Neuronal stem cell (in vitro differentiated cells): ENCODE data around the gene COL5A2.
A peak's percentile ranks its signal among the peaks of the same experiment; 100 is the strongest.

Source experiments
- DNase-seq: peaks from one replicate; pipeline ENCODE4 v3.0.0-alpha.2; 2013; ENCODE audit warnings: low spot score
- H2AFZ ChIP-seq: one replicate; pipeline ENCODE4 v1.6.1; 2013; ENCODE audit warnings: mild to moderate bottlenecking, low read length, inconsistent platforms
- H2AK5ac ChIP-seq: 2 replicates; pipeline ENCODE4 v1.6.1; 2013; ENCODE audit warnings: low read depth, mild to moderate bottlenecking, inconsistent platforms, low read length, moderate library complexity, mixed read lengths
- H2BK120ac ChIP-seq: 2 replicates; pipeline ENCODE4 v1.6.1; 2013; ENCODE audit warnings: low read depth, mild to moderate bottlenecking, inconsistent platforms, low read length, moderate library complexity, mixed read lengths
- H2BK12ac ChIP-seq: one replicate; pipeline ENCODE4 v1.6.1; 2013; ENCODE audit warnings: low read length, inconsistent platforms
- H2BK15ac ChIP-seq: 2 replicates; pipeline ENCODE4 v1.6.1; 2013; ENCODE audit warnings: mild to moderate bottlenecking, low read length, inconsistent platforms, mixed read lengths
- H2BK5ac ChIP-seq: one replicate; pipeline ENCODE4 v1.6.1; 2013; ENCODE audit warnings: inconsistent platforms, mild to moderate bottlenecking, low read length, moderate library complexity
- H3K14ac ChIP-seq: one replicate; pipeline ENCODE4 v1.6.1; 2013; ENCODE audit warnings: low read length, inconsistent platforms
- H3K18ac ChIP-seq: 2 replicates; pipeline ENCODE4 v1.6.1; 2013; ENCODE audit warnings: low read length, inconsistent platforms
- H3K23ac ChIP-seq: 2 replicates; pipeline ENCODE4 v1.6.1; 2013; ENCODE audit warnings: low read depth, mild to moderate bottlenecking, mixed read lengths, low read length, inconsistent platforms; ENCODE audit not compliant: poor library complexity
- H3K27ac ChIP-seq: replicated peaks from 3 replicates; pipeline ENCODE4 v1.5.1; 2013; ENCODE audit warnings: low read length, inconsistent platforms
- H3K27me3 ChIP-seq, 3 experiments: 2 replicates each; pipeline ENCODE4 v1.6.1; 2013; ENCODE audit warnings: low read length in 3 of 3, mild to moderate bottlenecking in 2 of 3, inconsistent platforms in 1 of 3, low read depth in 1 of 3, mixed read lengths in 1 of 3, moderate library complexity in 1 of 3; ENCODE audit not compliant: control insufficient read depth in 3 of 3, insufficient read depth in 3 of 3
- H3K36me3 ChIP-seq, 2 donors: replicated peaks in 1 of 2; 2 replicates each; pipeline ENCODE4 v1.6.1; 2013; ENCODE audit warnings: low read length in 2 of 2; ENCODE audit not compliant: control insufficient read depth in 2 of 2, insufficient read depth in 2 of 2
- H3K4ac ChIP-seq: 2 replicates; pipeline ENCODE4 v1.6.1; 2013; ENCODE audit warnings: inconsistent platforms, mild to moderate bottlenecking, low read length, moderate library complexity
- H3K4me1 ChIP-seq, 2 donors: 1 replicate in 1 of 2; 2 replicates in 1 of 2; pipeline ENCODE4 v1.6.1; 2013; ENCODE audit warnings: low read length in 2 of 2, low read depth in 1 of 2; ENCODE audit not compliant: control insufficient read depth in 2 of 2, insufficient read depth in 1 of 2
- H3K4me2 ChIP-seq: one replicate; pipeline ENCODE4 v1.6.1; 2013; ENCODE audit warnings: mild to moderate bottlenecking, low read length, inconsistent platforms; ENCODE audit not compliant: insufficient read depth, poor library complexity, severe bottlenecking
- H3K4me3 ChIP-seq, 2 donors: 2 replicates each; pipeline ENCODE4 v1.5.1; 2013; ENCODE audit warnings: low read length in 2 of 2, mild to moderate bottlenecking in 2 of 2, inconsistent platforms in 1 of 2, moderate library complexity in 1 of 2
- H3K79me1 ChIP-seq: one replicate; pipeline ENCODE4 v1.6.1; 2013; ENCODE audit warnings: low read depth, mild to moderate bottlenecking, inconsistent platforms, low read length, moderate library complexity
- H3K9ac ChIP-seq: one replicate; pipeline ENCODE4 v1.6.1; 2013; ENCODE audit warnings: mild to moderate bottlenecking, low read depth, low read length, inconsistent platforms; ENCODE audit not compliant: poor library complexity
- H3K9me3 ChIP-seq, 2 donors: replicated peaks in 1 of 2; 2 replicates each; pipeline versions ENCODE3 to v1.6.1; 2013; ENCODE audit warnings: low read length in 2 of 2, mild to moderate bottlenecking in 2 of 2, inconsistent platforms in 1 of 2, low read depth in 1 of 2, mixed read lengths in 1 of 2, moderate library complexity in 1 of 2; ENCODE audit not compliant: control insufficient read depth in 2 of 2, insufficient read depth in 1 of 2
- H4K8ac ChIP-seq: one replicate; pipeline ENCODE4 v1.6.1; 2013; ENCODE audit warnings: low read depth, mild to moderate bottlenecking, inconsistent platforms, low read length, moderate library complexity
- H4K91ac ChIP-seq: one replicate; pipeline ENCODE4 v1.6.1; 2013; ENCODE audit warnings: low read length, low read depth, mild to moderate bottlenecking, inconsistent platforms; ENCODE audit not compliant: poor library complexity
- WGBS, 2 donors: extraction: QIAGEN DNeasy Blood & Tissue Kit; methylation state at CpG; one replicate each; pipeline ENCODE4 v1.1.7; 2013; ENCODE audit warnings: missing lambda C conversion rate in 2 of 2, mixed read lengths in 1 of 2; ENCODE audit not compliant: insufficient read length in 2 of 2, insufficient replicate concordance in 1 of 2; ENCODE audit errors: extremely low coverage in 2 of 2; 5-methylcytosine and 5-hydroxymethylcytosine counted together

COL5A2 gene

DNA sequence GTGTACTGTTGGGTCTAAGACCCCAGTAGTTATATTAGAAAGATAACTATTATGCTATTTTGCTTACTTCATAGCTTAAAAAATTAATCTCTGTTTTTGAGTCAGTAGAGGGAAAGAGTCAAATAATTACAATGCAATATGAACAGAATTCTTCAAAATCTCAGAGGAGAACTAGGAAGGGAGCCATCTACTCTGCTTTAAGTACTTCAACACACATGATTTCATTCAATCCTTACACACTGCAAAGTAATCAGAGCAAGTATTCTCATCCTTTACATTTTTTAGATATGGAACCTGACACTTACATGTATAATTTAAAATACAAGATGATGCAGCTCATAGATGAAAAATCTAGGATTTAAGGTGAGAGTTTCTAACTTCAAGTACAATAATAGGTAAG is 27.7 kb downstream of the COL5A2 start:
- Histone ChIP-seq H4K8ac (no peak overlapping the region), H3K4me2 (no peak overlapping the region), H3K27ac (no peak overlapping the region), H2AFZ (no peak overlapping the region), H3K23ac (no peak overlapping the region), H2AK5ac (no peak overlapping the region), H4K91ac (no peak overlapping the region), H3K36me3 (no peaks in the 10 kb centered on the region), H2BK5ac (no peak overlapping the region), H3K79me1 (no peaks in the 10 kb centered on the region), H2BK120ac (no peak overlapping the region), H3K9me3 (peaks cover 0 to 2% of the 10 kb centered on the region in 2 donors), H3K14ac (no peak overlapping the region), H2BK15ac (no peak overlapping the region), H3K18ac (no peak overlapping the region), H3K4me3 (no peak overlapping the region), H3K27me3 (no peaks in the 10 kb centered on the region), H3K9ac (no peak overlapping the region), H3K4ac (no peak overlapping the region), H3K4me1 (peaks cover 0 to 4% of the 10 kb centered on the region in 2 donors), H2BK12ac (no peak overlapping the region)
- DNase-seq: no peak

- H3K23ac ChIP-seq: no peak overlapping the region
- no peak overlapping the region for H2BK12ac ChIP-seq
- H3K27ac ChIP-seq: no peak overlapping the region
- H2BK15ac ChIP-seq: no peak overlapping the region
- no peak overlapping the region for H3K9ac ChIP-seq
- no peaks in the 10 kb centered on the region for H3K36me3 ChIP-seq
- peaks cover 0 to 4% of the 10 kb centered on the region in 2 donors for H3K4me1 ChIP-seq
- H2AFZ ChIP-seq: peak overlapping the region; percentile 47
- no peaks in the 10 kb centered on the region for H3K27me3 ChIP-seq
- H3K79me1 ChIP-seq: no peaks in the 10 kb centered on the region
- H3K14ac ChIP-seq: no peak overlapping the region
- H3K18ac ChIP-seq: no peak overlapping the region
- no CpG with 5 or more reads among the region's 2 CpGs for WGBS, 2 donors
- no peak overlapping the region for H4K91ac ChIP-seq
- no peak overlapping the region for H2BK120ac ChIP-seq
- no peak for DNase-seq
- no peak overlapping the region for H2AK5ac ChIP-seq
- H3K9me3 ChIP-seq: peaks cover 0 to 2% of the 10 kb centered on the region in 2 donors
- H3K4me3 ChIP-seq: no peak overlapping the region
- H3K4me2 ChIP-seq: no peak overlapping the region
- no peak overlapping the region for H2BK5ac ChIP-seq
- no peak overlapping the region for H3K4ac ChIP-seq
- no peak overlapping the region for H4K8ac ChIP-seq
Observed at GRCh38 chr2:189150033-189150432, 29.5 kb downstream of the COL5A2 start.

- no peak overlapping the region for H4K8ac ChIP-seq
- peaks cover 0 to 4% of the 10 kb centered on the region in 2 donors for H3K4me1 ChIP-seq
- no peak overlapping the region for H3K4me2 ChIP-seq
- no peak overlapping the region for H3K18ac ChIP-seq
- H2AFZ ChIP-seq: no peak overlapping the region
- no peak overlapping the region for H3K4me3 ChIP-seq
- H3K23ac ChIP-seq: no peak overlapping the region
- H2BK120ac ChIP-seq: no peak overlapping the region
- no peaks in the 10 kb centered on the region for H3K27me3 ChIP-seq
- H3K14ac ChIP-seq: no peak overlapping the region
- no CpG with 5 or more reads among the region's 1 CpG for WGBS, 2 donors
- H3K4ac ChIP-seq: no peak overlapping the region
- H2BK15ac ChIP-seq: no peak overlapping the region
- no peak overlapping the region for H2BK12ac ChIP-seq
- H3K9me3 ChIP-seq: no peaks in the 10 kb centered on the region
- H3K36me3 ChIP-seq: no peaks in the 10 kb centered on the region
- H2BK5ac ChIP-seq: no peak overlapping the region
- no peak overlapping the region for H3K9ac ChIP-seq
- no peak overlapping the region for H2AK5ac ChIP-seq
- no peaks in the 10 kb centered on the region for H3K79me1 ChIP-seq
- DNase-seq: no peak
- no peak overlapping the region for H3K27ac ChIP-seq
- H4K91ac ChIP-seq: no peak overlapping the region
Observed at GRCh38 chr2:189147989-189148388, 31.6 kb downstream of the COL5A2 start.

DNA sequence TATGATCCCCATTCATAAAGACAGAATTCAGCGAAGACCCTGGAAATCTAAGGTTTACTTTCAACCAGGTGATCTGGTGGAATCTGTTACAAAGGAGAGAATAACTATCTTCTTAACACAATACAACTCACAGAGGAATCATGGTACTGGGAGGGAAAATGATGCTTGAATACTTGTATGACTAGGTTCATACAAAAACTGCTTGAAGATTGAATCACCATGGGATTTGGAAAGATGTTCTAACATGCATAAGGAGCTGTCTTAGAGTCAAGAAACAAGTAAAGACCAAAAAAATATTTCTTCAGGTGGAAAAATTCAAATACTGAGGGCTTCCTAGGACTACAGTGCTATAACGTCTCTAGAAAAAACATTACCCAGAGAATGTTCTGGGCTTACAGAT is 32.2 kb downstream of the COL5A2 start:
- Histone ChIP-seq H2BK12ac (no peak overlapping the region), H4K8ac (no peak overlapping the region), H3K18ac (no peak overlapping the region), H4K91ac (no peak overlapping the region), H3K27ac (no peak overlapping the region), H3K4me3 (no peak overlapping the region), H3K27me3 (no peaks in the 10 kb centered on the region), H2AK5ac (no peak overlapping the region), H2BK15ac (no peak overlapping the region), H3K23ac (no peak overlapping the region), H3K14ac (no peak overlapping the region), H3K79me1 (no peaks in the 10 kb centered on the region), H3K4me1 (peaks cover 0 to 4% of the 10 kb centered on the region in 2 donors), H3K9me3 (no peaks in the 10 kb centered on the region), H3K4me2 (no peak overlapping the region), H2AFZ (no peak overlapping the region), H2BK120ac (no peak overlapping the region), H3K4ac (no peak overlapping the region), H2BK5ac (no peak overlapping the region), H3K9ac (no peak overlapping the region), H3K36me3 (no peaks in the 10 kb centered on the region)
- no CpG with 5 or more reads among the region's 2 CpGs for WGBS, 2 donors
- DNase-seq: no peak
